PC-3 (cell line): ENCODE data around the gene SPATA1.

ENCODE experiments used
- CTCF ChIP-seq: fragments of 300-600 bp; sonication (generic); conservative IDR thresholded peaks from 2 replicates; pipeline ENCODE4 v1.5.1; 2017; ENCODE audit warnings: antibody characterized with exemption, low read depth, mild to moderate bottlenecking, low read length
- EZH2 ChIP-seq: fragments of 300-600 bp; sonication (generic); IDR thresholded peaks from one replicate; pipeline ENCODE4 v1.6.1; 2017; ENCODE audit warnings: antibody characterized with exemption, mild to moderate bottlenecking, low read length; ENCODE audit not compliant: unreplicated experiment
- EZH2phosphoT487 ChIP-seq: fragments of 300-600 bp; sonication (generic); IDR thresholded peaks from 2 replicates; pipeline ENCODE4 v1.6.1; 2018; ENCODE audit warnings: mild to moderate bottlenecking, antibody characterized with exemption, low read length, borderline replicate concordance

- TF ChIP-seq EZH2 (no peak), CTCF (no peak), EZH2phosphoT487 (no peak)
These were observed 92.9 kb downstream of the SPATA1 start for GRCh38 chr1:84598846-84599741.
